Skeletal muscle satellite cell (primary cell): Measurements from ENCODE around the gene USP47.

Experiments used
- H3K27me3 ChIP-seq: 2 replicates; pipeline ENCODE4 v1.7.0; 2013; ENCODE audit warnings: low read length; ENCODE audit not compliant: control insufficient read depth, insufficient read depth
- H3K36me3 ChIP-seq: 2 replicates; pipeline ENCODE4 v1.7.0; 2013; ENCODE audit warnings: mild to moderate bottlenecking, control low read depth, low read length; ENCODE audit not compliant: insufficient read depth
- H3K4me1 ChIP-seq: 2 replicates; pipeline ENCODE4 v1.7.0; 2013; ENCODE audit warnings: low read length; ENCODE audit not compliant: control insufficient read depth, insufficient read depth
- H3K4me2 ChIP-seq: 2 replicates; pipeline ENCODE4 v1.7.0; 2013; ENCODE audit warnings: mild to moderate bottlenecking, low read length
- H3K4me3 ChIP-seq: 2 replicates; pipeline ENCODE4 v1.7.0; 2013; ENCODE audit warnings: low read length
- H3K9ac ChIP-seq: 2 replicates; pipeline ENCODE4 v1.7.0; 2013; ENCODE audit warnings: mild to moderate bottlenecking, low read depth, low read length, moderate library complexity
- H3K9me3 ChIP-seq: replicated peaks from 2 replicates; pipeline ENCODE4 v1.7.0; 2013; ENCODE audit warnings: mild to moderate bottlenecking, control low read depth, low read length

The USP47 gene

GRCh38 chr11:11996321-11997048 is 154.7 kb downstream of the USP47 start:
- H3K4me1 ChIP-seq = peaks cover 39% of the 10 kb centered on the region
- H3K9ac ChIP-seq = no peak overlapping the region
- no peak overlapping the region for H3K4me2 ChIP-seq
- H3K9me3 ChIP-seq = no peaks in the 10 kb centered on the region
- no peaks in the 10 kb centered on the region for H3K27me3 ChIP-seq
- no peaks in the 10 kb centered on the region for H3K36me3 ChIP-seq
- no peak overlapping the region for H3K4me3 ChIP-seq

DNA sequence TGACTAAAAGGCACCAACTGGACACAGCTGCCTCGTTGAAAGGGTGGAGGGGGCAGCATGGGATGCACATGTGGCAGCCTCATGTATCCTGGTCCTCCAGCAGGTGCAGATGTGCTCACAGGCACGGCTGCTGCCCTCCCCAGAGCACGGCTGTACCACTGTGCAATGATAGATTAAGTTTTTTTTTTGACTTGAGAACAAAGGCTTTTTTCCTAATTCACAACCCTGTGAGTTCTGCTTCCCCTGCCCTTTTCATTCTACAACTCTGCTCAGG is 155.2 kb downstream of the USP47 start:
- H3K27me3 ChIP-seq = no peaks in the 10 kb centered on the region
- no peaks in the 10 kb centered on the region for H3K36me3 ChIP-seq
- H3K4me3 ChIP-seq = no peak overlapping the region
- no peak overlapping the region for H3K4me2 ChIP-seq
- peaks cover 36% of the 10 kb centered on the region for H3K4me1 ChIP-seq
- H3K9me3 ChIP-seq = no peaks in the 10 kb centered on the region
- no peak overlapping the region for H3K9ac ChIP-seq

GRCh38 chr11:11998091-11998781 is 156.5 kb downstream of the USP47 start:
- Histone ChIP-seq H3K9me3 (no peaks in the 10 kb centered on the region), H3K9ac (peak overlapping the region; percentile 73), H3K27me3 (no peaks in the 10 kb centered on the region), H3K4me2 (peak overlapping the region; percentile 77), H3K36me3 (no peaks in the 10 kb centered on the region), H3K4me3 (peak overlapping the region; percentile 59), H3K4me1 (peaks cover 26% of the 10 kb centered on the region)

- Histone ChIP-seq H3K9ac (no peak overlapping the region), H3K4me1 (peaks cover 24% of the 10 kb centered on the region), H3K9me3 (no peaks in the 10 kb centered on the region), H3K27me3 (no peaks in the 10 kb centered on the region), H3K4me2 (no peak overlapping the region), H3K4me3 (no peak overlapping the region), H3K36me3 (no peaks in the 10 kb centered on the region)
These were observed 159.4 kb downstream of the USP47 start for GRCh38 chr11:12001186-12001585.

- Histone ChIP-seq H3K36me3 (no peaks in the 10 kb centered on the region), H3K4me2 (no peak overlapping the region), H3K4me1 (peaks cover 24% of the 10 kb centered on the region), H3K9me3 (no peaks in the 10 kb centered on the region), H3K4me3 (no peak overlapping the region), H3K9ac (no peak overlapping the region), H3K27me3 (no peaks in the 10 kb centered on the region)
These were observed 161.6 kb downstream of the USP47 start for GRCh38 chr11:12003336-12003735.

DNA sequence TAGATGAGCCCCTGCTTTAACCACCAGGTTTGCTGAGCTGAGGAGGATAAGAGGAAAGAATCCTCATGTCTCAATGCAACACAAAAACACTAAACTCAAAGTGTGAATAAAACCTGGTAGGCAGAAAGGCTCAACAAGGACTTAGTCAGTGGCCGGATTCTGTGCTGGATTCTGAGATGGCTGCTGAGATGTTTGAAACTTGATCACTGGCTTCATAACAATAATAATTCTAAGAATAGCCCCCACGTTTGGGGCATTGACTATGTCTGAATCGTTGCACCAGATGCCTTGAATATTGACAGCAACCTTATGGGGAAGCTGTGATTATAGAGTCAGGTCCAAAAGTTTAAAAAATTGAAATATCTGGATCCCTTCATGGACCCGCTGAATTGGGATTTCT is 162.0 kb downstream of the USP47 start:
- Histone ChIP-seq H3K4me3 (no peak overlapping the region), H3K4me1 (peaks cover 20% of the 10 kb centered on the region), H3K27me3 (no peaks in the 10 kb centered on the region), H3K36me3 (no peaks in the 10 kb centered on the region), H3K4me2 (no peak overlapping the region), H3K9me3 (no peaks in the 10 kb centered on the region), H3K9ac (no peak overlapping the region)

- peaks cover 18% of the 10 kb centered on the region for H3K4me1 ChIP-seq
- H3K4me2 ChIP-seq = peak overlapping the region; percentile 28
- no peaks in the 10 kb centered on the region for H3K9me3 ChIP-seq
- no peak overlapping the region for H3K9ac ChIP-seq
- H3K4me3 ChIP-seq = no peak overlapping the region
- H3K27me3 ChIP-seq = peaks cover 8% of the 10 kb centered on the region
- H3K36me3 ChIP-seq = no peaks in the 10 kb centered on the region
These were observed 163.3 kb downstream of the USP47 start for GRCh38 chr11:12005061-12005460.

DNA sequence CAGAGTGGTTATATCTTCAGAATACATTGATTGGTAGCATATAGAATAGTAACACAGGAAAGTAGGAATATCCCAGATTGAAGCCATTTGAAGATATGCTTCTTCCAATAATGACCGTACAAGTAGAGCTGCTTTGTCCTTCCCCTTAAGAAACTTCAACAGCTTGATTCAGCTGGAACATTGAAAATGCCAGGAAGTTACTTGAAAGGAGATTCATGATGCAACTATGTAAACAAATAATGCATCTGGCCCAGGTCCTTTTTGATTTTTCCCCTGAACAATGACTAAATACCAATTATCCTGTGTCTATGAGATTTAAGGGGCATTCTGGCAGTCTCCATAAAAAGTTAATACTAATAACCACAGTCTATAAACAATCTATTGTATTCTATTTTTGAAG is 163.7 kb downstream of the USP47 start:
- Histone ChIP-seq H3K36me3 (no peaks in the 10 kb centered on the region), H3K9ac (no peak overlapping the region), H3K4me3 (no peak overlapping the region), H3K9me3 (no peaks in the 10 kb centered on the region), H3K27me3 (peaks cover 8% of the 10 kb centered on the region), H3K4me2 (peak overlapping the region; percentile 28), H3K4me1 (peaks cover 18% of the 10 kb centered on the region)

DNA sequence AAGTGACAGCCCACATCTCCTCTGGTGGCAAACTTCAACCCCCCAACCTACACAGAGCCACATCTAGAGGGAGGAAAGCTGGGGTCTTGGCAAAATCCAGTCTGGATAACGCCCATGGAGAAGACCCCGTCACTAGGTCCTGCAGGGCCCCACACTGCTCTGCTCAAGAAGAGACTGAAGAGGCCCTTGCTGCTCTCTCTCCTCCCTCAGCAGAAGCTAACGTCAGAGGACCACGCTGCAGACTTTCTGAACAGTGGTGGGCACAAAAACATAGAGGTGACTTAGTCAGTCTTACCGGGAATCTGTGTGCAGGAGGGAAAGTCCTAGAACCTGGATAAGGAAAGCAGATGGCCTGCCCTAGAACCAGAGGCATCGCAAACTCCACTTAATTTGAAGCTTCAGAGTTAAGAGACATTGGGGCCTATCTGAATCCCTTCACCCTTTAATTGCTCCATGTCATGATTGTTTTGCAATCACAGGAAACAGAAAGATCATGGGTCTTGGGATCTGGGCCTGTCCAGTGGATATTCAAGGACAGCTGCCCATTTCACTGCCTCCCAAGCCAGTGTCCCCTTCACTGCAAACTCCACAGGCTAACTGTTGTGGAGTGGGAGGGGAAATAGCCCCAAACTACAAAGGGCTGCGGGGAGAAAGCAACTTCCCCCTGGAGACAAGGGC is 164.9 kb downstream of the USP47 start:
- Histone ChIP-seq H3K4me2 (no peak overlapping the region), H3K27me3 (peaks cover 8% of the 10 kb centered on the region), H3K36me3 (no peaks in the 10 kb centered on the region), H3K9ac (no peak overlapping the region), H3K4me1 (peaks cover 18% of the 10 kb centered on the region), H3K4me3 (no peak overlapping the region), H3K9me3 (no peaks in the 10 kb centered on the region)

- Histone ChIP-seq H3K36me3 (no peaks in the 10 kb centered on the region), H3K4me1 (peaks cover 18% of the 10 kb centered on the region), H3K4me3 (no peak overlapping the region), H3K9ac (no peak overlapping the region), H3K9me3 (no peaks in the 10 kb centered on the region), H3K4me2 (peak overlapping the region; percentile 97), H3K27me3 (peaks cover 8% of the 10 kb centered on the region)
These were observed 165.4 kb downstream of the USP47 start for GRCh38 chr11:12007230-12007593.

GRCh38 chr11:12007769-12008737 is 166.3 kb downstream of the USP47 start, which contains the start of gene DKK3:
Gene DKK3 (minus strand): TSS chr11:12008626. CDS start chr11:12008582, 44 bp downstream.
- peaks cover 8% of the 10 kb centered on the region for H3K27me3 ChIP-seq
- no peaks in the 10 kb centered on the region for H3K36me3 ChIP-seq
- H3K4me2 ChIP-seq = peak within 1 kb of the TSS; percentile 97
- peak within 1 kb of the TSS; percentile 77 for H3K4me3 ChIP-seq
- H3K9ac ChIP-seq = peak within 1 kb of the TSS; percentile 74
- peaks cover 18% of the 10 kb centered on the region for H3K4me1 ChIP-seq
- H3K9me3 ChIP-seq = no peaks in the 10 kb centered on the region
